Measurements from ENCODE around the gene EZH2.

EZH2 gene

GRCh38 chr7:148761499-148762278, 122.4 kb downstream of the EZH2 start:
- no peak for DNase-seq

All from inflammatory macrophage treated with lipopolysaccharide for 1 hour (primary cell).